DOHH2 (cell line): Measurements from ENCODE around the gene PPM1M.

Source experiments
- CTCF ChIP-seq: fragments of 200-600 bp; sonication (generic); IDR thresholded peaks from one replicate; pipeline ENCODE4 v1.5.1; 2014; ENCODE audit warnings: antibody characterized with exemption, mild to moderate bottlenecking, low read depth, low read length; ENCODE audit not compliant: poor library complexity, severe bottlenecking
- EZH2phosphoT487 ChIP-seq: fragments of 200-600 bp; sonication (generic); IDR thresholded peaks from 2 replicates; pipeline ENCODE4 v1.6.1; 2017; ENCODE audit warnings: borderline replicate concordance, mild to moderate bottlenecking, antibody characterized with exemption, low read length, moderate library complexity, mixed read lengths

- TF ChIP-seq CTCF (peak; percentile 51), EZH2phosphoT487 (no peak)
Observed at GRCh38 chr3:52278510-52279069, 33.0 kb downstream of the PPM1M start, which contains the start of gene WDR82.
